SKM-1 (cell line): ENCODE results near the gene GLYR1.

Experiments
- DNase-seq: peaks from one replicate; lab custom pipeline; 2025; ENCODE audit not compliant: unreplicated experiment; lab: John Stamatoyannopoulos, UW

GLYR1 gene

DNA sequence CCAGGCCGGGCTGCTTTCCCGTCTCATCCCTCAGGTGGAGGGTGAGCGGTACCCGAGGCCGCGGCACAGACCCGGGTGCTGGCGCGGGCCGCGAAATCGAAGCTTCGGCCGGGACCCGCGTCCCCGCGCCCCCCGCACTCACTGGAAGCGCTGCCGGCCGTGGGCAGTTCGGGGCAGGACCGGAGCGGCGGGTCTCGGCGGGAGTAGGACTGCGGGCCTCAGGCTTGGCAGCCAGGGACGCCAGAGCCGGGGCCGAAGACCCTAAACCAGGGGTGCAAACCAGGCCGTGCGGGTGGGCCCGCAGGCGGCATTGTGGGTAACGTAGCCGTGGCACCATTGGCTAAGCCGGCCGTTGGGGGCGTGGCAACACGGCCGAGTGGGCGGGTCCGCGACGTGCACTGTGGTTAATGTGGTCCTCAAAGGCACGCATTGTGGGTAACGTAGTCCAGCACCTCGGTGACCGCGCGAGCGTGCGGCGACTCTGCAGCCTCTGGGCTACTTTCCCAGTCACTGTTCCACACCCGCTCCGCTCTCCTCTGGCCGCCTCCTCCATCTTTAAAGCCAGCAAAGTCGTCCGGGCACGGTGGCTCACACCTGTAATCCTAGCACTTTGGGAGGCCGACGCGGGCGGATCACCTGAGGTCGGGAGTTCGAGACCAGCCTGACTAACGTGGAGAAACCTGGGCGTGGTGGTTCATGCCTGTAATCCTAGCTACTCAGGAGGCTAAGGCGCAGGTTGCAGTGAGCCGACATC is 80.0 kb downstream of the GLYR1 start, which contains the start of gene ZNF500:
Gene ZNF500 (minus strand): TSS at position 288 of the 754 bp plus-strand sequence. CDS start 1,184 bp downstream, outside the sequence.
- DNase-seq, result peak; percentile 86

DNA sequence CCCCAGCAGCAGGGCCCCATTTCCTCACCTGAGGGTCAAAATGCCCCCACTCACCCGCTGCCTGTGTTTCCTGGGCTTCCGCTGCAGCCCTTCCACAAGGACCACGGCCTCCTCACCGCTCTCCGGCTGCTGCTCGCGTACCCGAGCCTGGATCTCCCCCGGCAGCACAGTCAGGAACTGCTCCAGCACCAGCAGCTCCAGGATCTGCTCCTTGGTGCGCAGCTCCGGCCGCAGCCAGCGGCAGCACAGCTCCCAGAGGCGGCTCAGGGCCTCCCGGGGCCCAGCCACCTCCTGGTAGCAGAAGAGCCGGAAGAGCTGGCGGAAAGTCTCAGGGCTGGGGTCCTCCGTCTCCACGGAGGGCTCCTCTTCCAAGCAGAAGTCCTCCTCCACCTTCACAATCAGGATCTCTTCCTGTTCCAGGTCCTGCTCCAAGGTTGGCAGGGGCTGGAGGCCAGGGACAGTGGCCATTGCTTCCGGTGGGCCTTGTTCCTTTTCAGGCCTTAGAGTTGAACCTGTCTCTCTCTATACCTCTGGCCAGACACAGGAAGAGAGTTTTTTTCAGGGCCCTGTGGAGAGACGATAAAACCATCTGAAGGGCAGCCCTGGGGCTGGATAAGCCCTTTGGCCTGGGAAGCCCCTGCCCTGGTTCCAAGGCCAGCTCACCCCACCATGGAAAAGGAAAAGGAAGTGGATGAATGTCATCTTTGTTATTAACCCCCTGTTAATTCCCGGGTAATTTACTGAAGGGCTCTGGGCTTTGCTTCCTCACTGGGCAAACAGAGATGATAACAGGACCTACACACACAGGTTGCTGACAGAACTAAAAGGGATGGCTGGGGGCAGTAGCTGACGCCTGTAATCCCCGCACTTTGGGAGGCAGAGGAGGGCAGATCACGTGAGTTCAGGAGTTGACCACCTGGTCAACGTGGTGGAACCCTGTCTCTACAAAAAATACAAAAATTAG is 81.3 kb downstream of the GLYR1 start:
- DNase-seq, result no peak

DNA sequence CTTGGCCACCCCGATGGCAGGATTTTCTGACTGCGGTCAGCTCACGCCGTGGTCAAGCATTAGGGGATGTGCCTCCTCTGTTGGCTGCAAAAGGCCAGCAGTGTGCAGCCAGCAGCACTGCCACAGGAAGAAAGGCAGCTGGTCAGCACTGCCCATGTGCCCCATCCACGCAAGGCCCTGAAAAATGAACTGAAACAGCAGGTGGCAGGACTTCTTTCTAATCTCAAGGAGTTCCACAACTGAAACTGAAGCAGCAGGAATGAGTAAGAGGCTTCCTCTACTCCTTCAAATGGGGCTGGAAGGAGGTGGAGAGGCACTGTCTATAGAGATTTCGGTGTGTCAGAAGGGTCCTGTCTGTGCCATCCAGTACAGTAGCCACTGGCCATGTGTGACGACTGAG is 83.3 kb downstream of the GLYR1 start:
- DNase-seq, result no peak

DNA sequence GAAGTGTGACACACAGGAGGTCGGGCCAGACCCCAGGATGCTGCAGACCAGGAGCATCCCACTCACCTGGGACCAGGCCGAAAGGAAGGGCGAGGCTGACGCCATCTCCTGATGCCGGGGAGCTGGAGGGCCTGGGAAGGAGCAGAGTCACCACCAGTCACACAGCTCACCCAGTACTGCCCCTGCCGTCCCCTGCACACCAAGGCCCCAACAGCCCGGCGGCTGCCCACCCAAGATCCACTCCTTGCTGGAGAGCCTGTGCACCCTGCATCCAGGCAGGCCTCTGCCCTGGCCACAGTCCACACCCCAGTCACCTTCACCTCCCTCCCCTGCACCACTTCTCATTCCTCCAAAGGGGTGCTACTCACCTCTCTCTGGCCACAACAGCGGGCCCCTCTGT is 84.9 kb downstream of the GLYR1 start:
- no peak for DNase-seq

DNA sequence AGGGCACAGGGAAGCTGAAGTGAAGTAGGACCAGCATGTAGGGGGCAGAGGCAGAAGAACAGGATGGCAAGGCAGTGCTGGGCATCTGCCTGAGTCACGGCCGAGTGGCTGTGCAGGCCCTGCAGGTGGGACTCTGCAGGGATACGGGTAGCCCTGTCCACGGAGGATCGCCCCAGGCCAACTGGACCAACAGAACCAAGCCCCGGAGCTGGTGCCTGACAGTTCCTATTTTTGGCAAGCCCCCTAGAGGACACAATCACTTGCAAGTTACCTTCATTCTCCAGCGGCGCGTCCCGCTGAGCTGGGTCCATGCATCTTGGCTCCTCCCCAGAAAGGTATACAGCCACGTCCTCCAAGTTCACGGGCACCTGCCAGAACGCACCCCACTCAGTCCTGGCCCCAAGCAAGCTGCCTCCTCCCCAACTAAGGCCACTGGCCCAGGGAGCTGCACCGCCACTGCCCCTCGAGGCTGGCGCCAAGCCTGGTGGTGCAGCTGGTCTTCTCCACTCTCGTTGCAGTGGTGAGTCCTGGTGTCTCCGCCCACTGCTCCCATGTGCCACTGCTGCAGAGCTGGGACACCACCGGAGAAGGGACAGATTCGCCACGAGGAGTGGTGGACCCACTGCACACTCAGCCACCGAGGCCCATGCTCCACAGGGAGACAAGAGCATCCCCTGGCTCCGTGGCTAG is 86.7 kb downstream of the GLYR1 start:
- no peak for DNase-seq

DNA sequence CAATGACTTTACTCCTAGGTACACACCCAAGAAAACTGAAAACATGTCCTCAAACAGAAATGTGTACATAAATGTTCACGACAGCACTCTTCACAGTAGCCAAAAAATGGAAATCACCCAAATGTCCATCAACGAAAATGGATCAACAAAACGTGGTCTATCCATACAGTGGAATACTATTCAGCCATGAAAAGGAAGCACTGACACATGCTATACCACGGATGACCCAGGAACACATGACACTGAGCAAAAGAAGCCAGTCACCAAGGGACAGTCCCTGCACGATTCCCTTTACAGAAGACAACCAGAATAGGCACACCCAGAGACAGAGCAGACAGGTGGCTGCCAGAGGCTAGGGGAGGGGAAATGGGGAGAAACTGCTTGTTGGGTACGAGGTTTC is 91.4 kb downstream of the GLYR1 start:
- DNase-seq, result no peak

DNA sequence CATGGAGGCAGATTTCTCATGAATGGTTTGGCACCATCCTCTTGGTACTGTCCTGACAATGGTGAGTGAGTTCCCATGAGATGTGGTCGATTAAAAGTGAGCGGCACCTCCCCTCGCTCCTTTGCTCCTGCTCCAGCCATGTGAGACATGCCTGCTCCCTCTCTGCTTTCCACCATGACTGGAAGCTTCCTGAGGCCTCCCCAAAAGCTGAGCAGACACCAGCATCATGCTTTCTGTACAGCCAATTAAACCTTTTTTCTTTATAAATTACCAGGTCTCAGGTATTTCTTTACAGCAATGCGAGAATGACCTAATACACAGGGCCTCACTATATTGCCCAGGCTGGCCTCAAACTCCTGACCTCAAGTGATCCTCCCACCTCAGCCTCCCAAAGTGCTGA is 92.2 kb downstream of the GLYR1 start:
- DNase-seq, result no peak

DNA sequence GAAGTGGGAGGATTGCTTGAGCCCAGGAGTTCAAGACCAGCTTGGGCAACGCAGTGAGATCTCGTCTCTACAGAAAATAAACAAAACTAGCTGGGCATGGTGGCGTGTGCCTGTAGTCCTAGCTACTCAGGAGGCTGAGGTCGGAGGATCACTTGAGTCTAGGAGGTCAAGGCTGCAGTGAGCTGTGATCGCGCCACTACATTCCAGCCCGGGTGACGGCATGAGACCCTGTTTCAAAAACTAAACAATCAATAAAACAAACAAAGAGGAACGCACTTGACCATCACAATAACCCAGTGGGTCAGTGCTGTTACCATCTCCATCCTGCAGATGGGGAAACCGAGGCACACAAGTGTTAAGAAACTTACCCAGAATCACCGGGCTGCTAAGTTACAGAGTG is 93.9 kb downstream of the GLYR1 start:
- DNase-seq, result no peak
